HepG2 (cell line): ENCODE results near the gene HLA-DMB. TPM values are rescaled to one million over a fixed set of nuclear protein-coding genes. Genes with fewer than 3 reads are reported as not detected.

ENCODE experiments used
- BCL6 ChIP-seq: IDR thresholded peaks from 2 replicates; pipeline ENCODE4 v1.6.1; 2016; ENCODE audit warnings: missing genetic modification reagents, missing compliant biosample characterization
- CAMTA2 ChIP-seq: sonication (generic); formaldehyde crosslinking; IDR thresholded peaks from 2 replicates; pipeline ENCODE4 v1.4.0; 2020; ENCODE audit warnings: mild to moderate bottlenecking, missing genetic modification reagents, borderline replicate concordance
- EP300 ChIP-seq, 3 experiments: sonication (generic) in 1 of 3; formaldehyde crosslinking in 1 of 3; IDR thresholded peaks; 2 replicates each; pipeline versions ENCODE4 v1.5.1 to v1.6.1; 2011 to 2020; ENCODE audit warnings: low read depth in 2 of 3, low read length in 2 of 3, borderline replicate concordance in 1 of 3, improper control_type of control experiment in 1 of 3, mild to moderate bottlenecking in 1 of 3, missing genetic modification reagents in 1 of 3, moderate library complexity in 1 of 3
- ETV6 ChIP-seq: sonication (generic); formaldehyde crosslinking; conservative IDR thresholded peaks from 2 replicates; pipeline ENCODE4 v1.4.0; 2020; ENCODE audit warnings: missing genetic modification reagents
- GATAD1 ChIP-seq: IDR thresholded peaks from 2 replicates; pipeline ENCODE4 v1.6.1; 2016; ENCODE audit warnings: missing genetic modification reagents, missing compliant biosample characterization
- HDAC6 ChIP-seq: fragments of 200-600 bp; sonication (generic); IDR thresholded peaks from 2 replicates; pipeline ENCODE4 v1.7.0; 2017; ENCODE audit warnings: mild to moderate bottlenecking, antibody characterized with exemption, low read length, low read depth
- HOMEZ ChIP-seq: IDR thresholded peaks from 2 replicates; pipeline ENCODE4 v1.6.1; 2016; ENCODE audit warnings: low read depth
- KMT2A ChIP-seq: sonication (generic); formaldehyde crosslinking; IDR thresholded peaks from 2 replicates; pipeline ENCODE4 v1.4.0; 2020; ENCODE audit warnings: missing genetic modification reagents
- MATR3 ChIP-seq: sonication (generic); formaldehyde crosslinking; IDR thresholded peaks from 2 replicates; pipeline ENCODE4 v1.4.0; 2020; ENCODE audit warnings: missing genetic modification reagents
- MLLT10 ChIP-seq: sonication (generic); formaldehyde crosslinking; IDR thresholded peaks from 2 replicates; pipeline ENCODE4 v1.4.0; 2020; ENCODE audit warnings: missing genetic modification reagents
- PITX1 ChIP-seq: sonication (generic); formaldehyde crosslinking; IDR thresholded peaks from 2 replicates; pipeline ENCODE4 v1.5.1; 2020; ENCODE audit warnings: mild to moderate bottlenecking, missing genetic modification reagents
- TMF1 ChIP-seq: sonication (generic); formaldehyde crosslinking; IDR thresholded peaks from 2 replicates; pipeline ENCODE4 v1.8.1; 2022; ENCODE audit warnings: low read depth, missing genetic modification reagents
- ZBTB3 ChIP-seq: sonication (generic); formaldehyde crosslinking; IDR thresholded peaks from 2 replicates; pipeline ENCODE4 v1.4.0; 2020; ENCODE audit warnings: low read depth, mild to moderate bottlenecking, moderate library complexity, missing genetic modification reagents, borderline replicate concordance
- ZNF121 ChIP-seq: sonication (generic); formaldehyde crosslinking; IDR thresholded peaks from 2 replicates; pipeline ENCODE4 v1.5.0; 2020; ENCODE audit warnings: mild to moderate bottlenecking, missing genetic modification reagents
- ZNF230 ChIP-seq: sonication (generic); formaldehyde crosslinking; IDR thresholded peaks from 2 replicates; pipeline ENCODE4 v1.4.0; 2020; ENCODE audit warnings: mild to moderate bottlenecking, missing genetic modification reagents
- ZNF263 ChIP-seq: sonication (generic); formaldehyde crosslinking; IDR thresholded peaks from 2 replicates; pipeline ENCODE4 v1.4.0; 2020; ENCODE audit warnings: missing genetic modification reagents
- ZNF331 ChIP-seq: sonication (generic); formaldehyde crosslinking; IDR thresholded peaks from 2 replicates; pipeline ENCODE4 v1.4.0; 2020; ENCODE audit warnings: missing genetic modification reagents
- ZNF362 ChIP-seq: sonication (generic); formaldehyde crosslinking; IDR thresholded peaks from 2 replicates; pipeline ENCODE4 v1.4.0; 2020; ENCODE audit warnings: missing genetic modification reagents, mild to moderate bottlenecking, borderline replicate concordance
- ZNF576 ChIP-seq: sonication (generic); formaldehyde crosslinking; IDR thresholded peaks from 2 replicates; pipeline ENCODE4 v1.4.0; 2020; ENCODE audit warnings: mild to moderate bottlenecking, missing genetic modification reagents
- ZNF609 ChIP-seq: sonication (generic); formaldehyde crosslinking; IDR thresholded peaks from 2 replicates; pipeline ENCODE4 v1.4.0; 2020; ENCODE audit warnings: mild to moderate bottlenecking, missing genetic modification reagents, borderline replicate concordance
- ZNF670 ChIP-seq: sonication (generic); formaldehyde crosslinking; IDR thresholded peaks from 2 replicates; pipeline ENCODE4 v1.8.0; 2022; ENCODE audit warnings: mild to moderate bottlenecking, missing genetic modification reagents, borderline replicate concordance
- ZNF709 ChIP-seq: sonication (generic); formaldehyde crosslinking; IDR thresholded peaks from 2 replicates; pipeline ENCODE4 v1.5.0; 2020; ENCODE audit warnings: mild to moderate bottlenecking, missing genetic modification reagents
- ZNF724P ChIP-seq: sonication (generic); formaldehyde crosslinking; IDR thresholded peaks from 2 replicates; pipeline ENCODE4 v1.8.0; 2022; ENCODE audit warnings: missing genetic modification reagents, borderline replicate concordance
- ZNF841 ChIP-seq: sonication (generic); formaldehyde crosslinking; IDR thresholded peaks from 2 replicates; pipeline ENCODE4 v1.8.1; 2023; ENCODE audit warnings: missing genetic modification reagents, borderline replicate concordance
- polyA plus RNA-seq, 8 experiments: library from polyadenylated mRNA; depleted of rRNA in 3 of 8; stranded (reverse) in 7 of 8; unstranded in 1 of 8; fragments of >200 nt; fragmentation: Illumina TruSeq in 4 of 8; extraction: Trizol in 4 of 8; gene quantifications; 2 replicates each; pipeline versions ENCODE4 v1.2.1 to v1.2.3, GENCODE V29; 2011 to 2016; ENCODE audit warnings: low read depth in 4 of 8, missing spikeins in 1 of 8, mixed read lengths in 1 of 8; ENCODE audit not compliant: insufficient read depth in 1 of 8
- total RNA-seq, 5 experiments: library from RNA; depleted of rRNA; stranded (reverse); fragments of >200 nt; fragmentation: Illumina TruSeq; extraction: Trizol; gene quantifications; 2 replicates each; pipeline ENCODE4 v1.2.3, GENCODE V29; 2016; ENCODE audit warnings: low read depth in 1 of 5

The HLA-DMB gene
- total and polyA plus RNA-seq, 2 of the 13 experiments (the other 11 are each of a cell fraction or from before 2014, with no cell fraction given), result not detected

- TF ChIP-seq HOMEZ (CRISPR knock-in tag) (no peak), ZBTB3 (CRISPR knock-in tag) (0 out of 2 replicates have a peak, but pooled peaks have one; percentile 57), PITX1 (0 out of 2 replicates have a peak, but pooled peaks have one; percentile 45), ZNF121 (CRISPR knock-in tag) (no peak), BCL6 (CRISPR knock-in tag) (0 out of 2 replicates have a peak, but pooled peaks have one; percentile 0), EP300 (IDR thresholded peaks at IDR 0.05; ENCODE audit: low read depth in 2 of 2, low read length in 2 of 2) (no peak), EP300 (CRISPR knock-in tag; IDR thresholded peaks at IDR 0.05; ENCODE audit: borderline replicate concordance) (no peak), ZNF670 (0 out of 2 replicates have a peak, but pooled peaks have one; percentile 63), ZNF576 (CRISPR knock-in tag) (no peak), ZNF230 (CRISPR knock-in tag) (no peak), ZNF841 (CRISPR knock-in tag) (no peak), TMF1 (CRISPR knock-in tag) (no peak), HDAC6 (no peak), ZNF609 (CRISPR knock-in tag) (peak; percentile 35; the same call in 1 of the 2 replicates), ZNF362 (CRISPR knock-in tag) (peak; percentile 46; the same call in 1 of the 2 replicates), ZNF263 (CRISPR knock-in tag) (no peak), KMT2A (CRISPR knock-in tag) (0 out of 2 replicates have a peak, but pooled peaks have one; percentile 25), CAMTA2 (CRISPR knock-in tag) (no peak), MLLT10 (CRISPR knock-in tag) (peak; percentile 19; the same call in 1 of the 2 replicates), MATR3 (CRISPR knock-in tag) (no peak), ZNF709 (no peak), GATAD1 (CRISPR knock-in tag) (peak; percentile 21; the same call in 1 of the 2 replicates), ZNF724P (CRISPR knock-in tag) (no peak), ETV6 (CRISPR knock-in tag) (no peak), ZNF331 (CRISPR knock-in tag) (no peak)
Observed at GRCh38 chr6:32971242-32971580, 30.4 kb upstream of the HLA-DMB start (continued).
